ENCODE data around the gene CLDN3.

GRCh38 chr7:73778801-73779389 is 8.8 kb upstream of the CLDN3 start:
- no peak for TF ChIP-seq EZH2 (IDR thresholded peaks at IDR 0.05; ENCODE audit: borderline replicate concordance, low read depth, low read length, severe bottlenecking)
- TF ChIP-seq, protein P1, sequence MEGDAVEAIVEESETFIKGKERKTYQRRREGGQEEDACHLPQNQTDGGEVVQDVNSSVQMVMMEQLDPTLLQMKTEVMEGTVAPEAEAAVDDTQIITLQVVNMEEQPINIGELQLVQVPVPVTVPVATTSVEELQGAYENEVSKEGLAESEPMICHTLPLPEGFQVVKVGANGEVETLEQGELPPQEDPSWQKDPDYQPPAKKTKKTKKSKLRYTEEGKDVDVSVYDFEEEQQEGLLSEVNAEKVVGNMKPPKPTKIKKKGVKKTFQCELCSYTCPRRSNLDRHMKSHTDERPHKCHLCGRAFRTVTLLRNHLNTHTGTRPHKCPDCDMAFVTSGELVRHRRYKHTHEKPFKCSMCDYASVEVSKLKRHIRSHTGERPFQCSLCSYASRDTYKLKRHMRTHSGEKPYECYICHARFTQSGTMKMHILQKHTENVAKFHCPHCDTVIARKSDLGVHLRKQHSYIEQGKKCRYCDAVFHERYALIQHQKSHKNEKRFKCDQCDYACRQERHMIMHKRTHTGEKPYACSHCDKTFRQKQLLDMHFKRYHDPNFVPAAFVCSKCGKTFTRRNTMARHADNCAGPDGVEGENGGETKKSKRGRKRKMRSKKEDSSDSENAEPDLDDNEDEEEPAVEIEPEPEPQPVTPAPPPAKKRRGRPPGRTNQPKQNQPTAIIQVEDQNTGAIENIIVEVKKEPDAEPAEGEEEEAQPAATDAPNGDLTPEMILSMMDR (IDR thresholded peaks at IDR 0.05; ENCODE audit: borderline replicate concordance, extremely low read depth, low read length, poor library complexity, severe bottlenecking): no peak

Measured in DND-41 (cell line).